WTC11 (cell line): Measurements from ENCODE around the gene TMA16. TPM values are rescaled to one million over a fixed set of nuclear protein-coding genes. Genes with fewer than 3 reads are reported as not detected.

Experiments
- ATAC-seq: fragments of 200-7000 bp; cut with Tn5 transposase; 2 replicates; pipeline ENCODE4 v1.10.0; 2021; ENCODE audit warnings: mild to moderate bottlenecking, moderate library complexity
- CTCF ChIA-PET: fragments of 300-600 bp; sonication (Branson Sonifier 250); formaldehyde crosslinking; loops from one replicate; lab custom pipeline; 2021; ENCODE audit warnings: antibody characterized with exemption; lab: Charles Lee
- POLR2A ChIA-PET: fragments of 350-600 bp; sonication (Branson Sonifier 250); formaldehyde crosslinking; loops from one replicate; lab custom pipeline; 2021; ENCODE audit warnings: antibody characterized with exemption; lab: Charles Lee
- DNase-seq: peaks from one replicate; pipeline ENCODE4 v3.0.0; 2021; ENCODE audit warnings: low spot score
- H3K27ac Mint-ChIP-seq: 2 replicates; pipeline ENCODE4 v1.8.0; 2021; ENCODE audit warnings: mixed read lengths
- H3K27me3 Mint-ChIP-seq: 2 replicates; pipeline ENCODE4 v1.8.0; 2021; ENCODE audit warnings: low read depth, mild to moderate bottlenecking, moderate library complexity, mixed read lengths
- H3K36me3 Mint-ChIP-seq: 2 replicates; pipeline ENCODE4 v1.8.0; 2021; ENCODE audit warnings: mixed read lengths
- H3K4me1 Mint-ChIP-seq: 2 replicates; pipeline ENCODE4 v1.8.0; 2022; ENCODE audit warnings: mixed read lengths
- H3K4me3 Mint-ChIP-seq: 2 replicates; pipeline ENCODE4 v1.8.0; 2021; ENCODE audit warnings: mild to moderate bottlenecking, moderate library complexity, mixed read lengths
- H3K9me3 Mint-ChIP-seq: 2 replicates; pipeline ENCODE4 v1.8.0; 2021; ENCODE audit warnings: mixed read lengths
- CBFB ChIP-seq: sonication (generic); formaldehyde crosslinking; IDR thresholded peaks from 2 replicates; pipeline ENCODE4 v1.8.1; 2022; ENCODE audit warnings: mild to moderate bottlenecking, low read depth, missing genetic modification reagents
- ETV6 ChIP-seq: sonication (generic); formaldehyde crosslinking; IDR thresholded peaks from 2 replicates; pipeline ENCODE4 v1.8.1; 2022; ENCODE audit warnings: mild to moderate bottlenecking, missing genetic modification reagents
- FOXP1 ChIP-seq: sonication (generic); formaldehyde crosslinking; IDR thresholded peaks from 2 replicates; pipeline ENCODE4 v1.8.0; 2022; ENCODE audit warnings: missing genetic modification reagents, mild to moderate bottlenecking, moderate library complexity, borderline replicate concordance
- GRHL2 ChIP-seq: fragments of 250-450 bp; sonication (Bioruptor Pico); IDR thresholded peaks from 2 replicates; pipeline ENCODE4 v1.8.0; 2022; ENCODE audit warnings: mild to moderate bottlenecking, moderate library complexity; ENCODE audit not compliant: insufficient replicate concordance, severe bottlenecking
- HMGXB4 ChIP-seq: sonication (generic); formaldehyde crosslinking; IDR thresholded peaks from 2 replicates; pipeline ENCODE4 v1.8.1; 2023; ENCODE audit warnings: mild to moderate bottlenecking, moderate library complexity, missing genetic modification reagents
- JAZF1 ChIP-seq: fragments of 250-450 bp; sonication (Bioruptor Pico); IDR thresholded peaks from 2 replicates; pipeline ENCODE4 v1.9.0; 2021; ENCODE audit warnings: moderate library complexity, mild to moderate bottlenecking, inconsistent platforms
- JUN ChIP-seq: sonication (generic); formaldehyde crosslinking; IDR thresholded peaks from 2 replicates; pipeline ENCODE4 v1.8.0; 2023; ENCODE audit warnings: mild to moderate bottlenecking, missing genetic modification reagents
- KAT7 ChIP-seq: sonication (generic); formaldehyde crosslinking; IDR thresholded peaks from 2 replicates; pipeline ENCODE4 v1.8.1; 2023; ENCODE audit warnings: missing genetic modification reagents, mild to moderate bottlenecking, borderline replicate concordance
- NFE2L1 ChIP-seq: sonication (generic); formaldehyde crosslinking; IDR thresholded peaks from 2 replicates; pipeline ENCODE4 v1.8.1; 2023; ENCODE audit warnings: missing genetic modification reagents
- TEAD4 ChIP-seq: sonication (generic); formaldehyde crosslinking; IDR thresholded peaks from 2 replicates; pipeline ENCODE4 v1.8.0; 2022; ENCODE audit warnings: mild to moderate bottlenecking, missing genetic modification reagents
- ZNF219 ChIP-seq: sonication (generic); formaldehyde crosslinking; IDR thresholded peaks from 2 replicates; pipeline ENCODE4 v1.8.0; 2023; ENCODE audit warnings: missing genetic modification reagents, mild to moderate bottlenecking, borderline replicate concordance
- ZNF396 ChIP-seq: fragments of 250-450 bp; sonication (Bioruptor Pico); IDR thresholded peaks from 2 replicates; pipeline ENCODE4 v1.8.0; 2021; ENCODE audit warnings: mild to moderate bottlenecking, moderate library complexity, borderline replicate concordance
- ZNF423 ChIP-seq: fragments of 250-450 bp; sonication (Bioruptor Pico); IDR thresholded peaks from 2 replicates; pipeline ENCODE4 v2.1.2; 2022; ENCODE audit warnings: mild to moderate bottlenecking, moderate library complexity
- ZNF425 ChIP-seq: fragments of 250-450 bp; sonication (Bioruptor Pico); conservative IDR thresholded peaks from 2 replicates; pipeline ENCODE4 v1.9.0; 2021; ENCODE audit warnings: mild to moderate bottlenecking
- total RNA-seq: library from RNA; stranded (reverse); gene quantifications from 3 replicates; pipeline ENCODE4 v1.2.3, GENCODE V29; 2021
- TF ChIP-seq, protein P1 (sequence below): fragments of 250-450 bp; sonication (Bioruptor Pico); IDR thresholded peaks from 2 replicates; pipeline ENCODE4 v1.9.0; 2021; ENCODE audit warnings: mild to moderate bottlenecking
- TF ChIP-seq, protein P2 (sequence below): fragments of 250-450 bp; sonication (Bioruptor Pico); IDR thresholded peaks from 2 replicates; pipeline ENCODE4 v1.9.0; 2021; ENCODE audit warnings: mild to moderate bottlenecking
- TF ChIP-seq, protein P3 (sequence below): sonication (generic); formaldehyde crosslinking; IDR thresholded peaks from 2 replicates; pipeline ENCODE4 v1.8.1; 2023; ENCODE audit warnings: mild to moderate bottlenecking, missing genetic modification reagents
- TF ChIP-seq, protein P4 (sequence below): sonication (generic); formaldehyde crosslinking; IDR thresholded peaks from 2 replicates; pipeline ENCODE4 v1.8.1; 2022; ENCODE audit warnings: low read depth, mild to moderate bottlenecking, moderate library complexity, missing genetic modification reagents, borderline replicate concordance
- TF ChIP-seq, protein P5 (sequence below): sonication (generic); formaldehyde crosslinking; IDR thresholded peaks from 2 replicates; pipeline ENCODE4 v1.8.1; 2022; ENCODE audit warnings: low read depth, missing genetic modification reagents, borderline replicate concordance
- TF ChIP-seq, protein P6 (sequence below): fragments of 250-450 bp; sonication (Bioruptor Pico); IDR thresholded peaks from 2 replicates; pipeline ENCODE4 v1.9.0; 2021; ENCODE audit warnings: moderate library complexity, mild to moderate bottlenecking, inconsistent platforms, borderline replicate concordance

The TMA16 gene
- total RNA-seq, 1 experiment from 2014 or later, result 63.7 TPM

GRCh38 chr4:163558539-163559044 is 64.1 kb downstream of the TMA16 start:
- DNase-seq (no peak), ATAC-seq (no peak; the same call in 1 of the 2 replicates)
- TF ChIP-seq NFE2L1 (CRISPR knock-in tag), result no peak
- TF ChIP-seq ETV6 (CRISPR knock-in tag), result no peak
- TF ChIP-seq ZNF219 (CRISPR knock-in tag), result no peak
- TF ChIP-seq GRHL2 (CRISPR knock-in tag), result no peak
- TF ChIP-seq HMGXB4, result no peak
- TF ChIP-seq ZNF396 (CRISPR knock-in tag), result no peak
- no peak for TF ChIP-seq TEAD4
- peaks cover 3% of the 10 kb centered on the region; the same call in 1 of the 2 replicates for H3K36me3 Mint-ChIP-seq
- H3K4me3 Mint-ChIP-seq, result no peak overlapping the region
- no peaks in the 10 kb centered on the region for H3K27me3 Mint-ChIP-seq
- no peak overlapping the region for H3K27ac Mint-ChIP-seq
- ChIA-PET POLR2A (no interaction called here), CTCF (interaction anchor here (0.8 to 1.0 kb wide), 3 partner anchors 9 to 122 kb away, joined by 3 to 8 read pairs (median 4); no protein-coding TSS in a partner anchor)
- peaks cover 8% of the 10 kb centered on the region; the same call in 1 of the 2 replicates for H3K9me3 Mint-ChIP-seq
- H3K4me1 Mint-ChIP-seq, result 0 out of 2 replicates have a peak, but pooled peaks cover 4% of the 10 kb centered on the region

- H3K4me1 Mint-ChIP-seq, result peaks cover 35% of the 10 kb centered on the region
- ChIA-PET POLR2A (no interaction called here), CTCF (no interaction called here)
- TF ChIP-seq KAT7 (CRISPR knock-in tag) (no peak), FOXP1 (CRISPR knock-in tag) (no peak), CBFB (CRISPR knock-in tag) (no peak), ZNF423 (CRISPR knock-in tag) (no peak), JAZF1 (CRISPR knock-in tag) (no peak), JUN (CRISPR knock-in tag) (no peak)
- TF ChIP-seq, protein P1, sequence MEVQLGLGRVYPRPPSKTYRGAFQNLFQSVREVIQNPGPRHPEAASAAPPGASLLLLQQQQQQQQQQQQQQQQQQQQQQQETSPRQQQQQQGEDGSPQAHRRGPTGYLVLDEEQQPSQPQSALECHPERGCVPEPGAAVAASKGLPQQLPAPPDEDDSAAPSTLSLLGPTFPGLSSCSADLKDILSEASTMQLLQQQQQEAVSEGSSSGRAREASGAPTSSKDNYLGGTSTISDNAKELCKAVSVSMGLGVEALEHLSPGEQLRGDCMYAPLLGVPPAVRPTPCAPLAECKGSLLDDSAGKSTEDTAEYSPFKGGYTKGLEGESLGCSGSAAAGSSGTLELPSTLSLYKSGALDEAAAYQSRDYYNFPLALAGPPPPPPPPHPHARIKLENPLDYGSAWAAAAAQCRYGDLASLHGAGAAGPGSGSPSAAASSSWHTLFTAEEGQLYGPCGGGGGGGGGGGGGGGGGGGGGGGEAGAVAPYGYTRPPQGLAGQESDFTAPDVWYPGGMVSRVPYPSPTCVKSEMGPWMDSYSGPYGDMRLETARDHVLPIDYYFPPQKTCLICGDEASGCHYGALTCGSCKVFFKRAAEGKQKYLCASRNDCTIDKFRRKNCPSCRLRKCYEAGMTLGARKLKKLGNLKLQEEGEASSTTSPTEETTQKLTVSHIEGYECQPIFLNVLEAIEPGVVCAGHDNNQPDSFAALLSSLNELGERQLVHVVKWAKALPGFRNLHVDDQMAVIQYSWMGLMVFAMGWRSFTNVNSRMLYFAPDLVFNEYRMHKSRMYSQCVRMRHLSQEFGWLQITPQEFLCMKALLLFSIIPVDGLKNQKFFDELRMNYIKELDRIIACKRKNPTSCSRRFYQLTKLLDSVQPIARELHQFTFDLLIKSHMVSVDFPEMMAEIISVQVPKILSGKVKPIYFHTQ (CRISPR knock-in tag), result no peak
- TF ChIP-seq, protein P2, sequence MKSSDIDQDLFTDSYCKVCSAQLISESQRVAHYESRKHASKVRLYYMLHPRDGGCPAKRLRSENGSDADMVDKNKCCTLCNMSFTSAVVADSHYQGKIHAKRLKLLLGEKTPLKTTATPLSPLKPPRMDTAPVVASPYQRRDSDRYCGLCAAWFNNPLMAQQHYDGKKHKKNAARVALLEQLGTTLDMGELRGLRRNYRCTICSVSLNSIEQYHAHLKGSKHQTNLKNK (CRISPR knock-in tag), result no peak
- TF ChIP-seq, protein P3, sequence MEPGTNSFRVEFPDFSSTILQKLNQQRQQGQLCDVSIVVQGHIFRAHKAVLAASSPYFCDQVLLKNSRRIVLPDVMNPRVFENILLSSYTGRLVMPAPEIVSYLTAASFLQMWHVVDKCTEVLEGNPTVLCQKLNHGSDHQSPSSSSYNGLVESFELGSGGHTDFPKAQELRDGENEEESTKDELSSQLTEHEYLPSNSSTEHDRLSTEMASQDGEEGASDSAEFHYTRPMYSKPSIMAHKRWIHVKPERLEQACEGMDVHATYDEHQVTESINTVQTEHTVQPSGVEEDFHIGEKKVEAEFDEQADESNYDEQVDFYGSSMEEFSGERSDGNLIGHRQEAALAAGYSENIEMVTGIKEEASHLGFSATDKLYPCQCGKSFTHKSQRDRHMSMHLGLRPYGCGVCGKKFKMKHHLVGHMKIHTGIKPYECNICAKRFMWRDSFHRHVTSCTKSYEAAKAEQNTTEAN, result no peak
- H3K27me3 Mint-ChIP-seq, result no peaks in the 10 kb centered on the region
- no peak overlapping the region for H3K4me3 Mint-ChIP-seq
- ATAC-seq (no peak), DNase-seq (no peak)
- H3K36me3 Mint-ChIP-seq, result peaks cover 3% of the 10 kb centered on the region; the same call in 1 of the 2 replicates
- H3K9me3 Mint-ChIP-seq, result peaks cover 11% of the 10 kb centered on the region
- no peak overlapping the region for H3K27ac Mint-ChIP-seq
Observed at GRCh38 chr4:163562496-163562895, 68.0 kb downstream of the TMA16 start.

DNA sequence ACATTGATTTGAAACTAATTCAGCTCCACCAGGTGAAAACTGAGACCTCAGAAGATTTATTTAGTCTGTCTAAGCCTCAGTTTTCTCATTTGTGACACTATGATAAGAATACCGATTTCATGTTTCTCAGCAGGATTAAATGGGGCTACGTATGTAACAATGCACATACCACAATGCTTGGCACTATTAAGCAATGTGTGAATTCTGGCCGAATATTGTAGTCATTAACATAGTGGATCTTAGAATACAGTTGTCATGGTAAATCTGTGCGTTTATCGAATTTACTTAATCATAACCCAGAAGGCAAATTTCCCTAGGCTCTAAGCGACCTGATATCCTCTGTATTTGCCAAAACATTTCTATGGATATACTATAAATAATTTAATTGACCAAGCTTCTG is 69.1 kb downstream of the TMA16 start:
- no peak overlapping the region for H3K27ac Mint-ChIP-seq
- POLR2A ChIA-PET, result no interaction called here
- peaks cover 3% of the 10 kb centered on the region; the same call in 1 of the 2 replicates for H3K36me3 Mint-ChIP-seq
- ATAC-seq (no peak), DNase-seq (no peak)
- no peak overlapping the region for H3K4me3 Mint-ChIP-seq
- TF ChIP-seq, protein P4, sequence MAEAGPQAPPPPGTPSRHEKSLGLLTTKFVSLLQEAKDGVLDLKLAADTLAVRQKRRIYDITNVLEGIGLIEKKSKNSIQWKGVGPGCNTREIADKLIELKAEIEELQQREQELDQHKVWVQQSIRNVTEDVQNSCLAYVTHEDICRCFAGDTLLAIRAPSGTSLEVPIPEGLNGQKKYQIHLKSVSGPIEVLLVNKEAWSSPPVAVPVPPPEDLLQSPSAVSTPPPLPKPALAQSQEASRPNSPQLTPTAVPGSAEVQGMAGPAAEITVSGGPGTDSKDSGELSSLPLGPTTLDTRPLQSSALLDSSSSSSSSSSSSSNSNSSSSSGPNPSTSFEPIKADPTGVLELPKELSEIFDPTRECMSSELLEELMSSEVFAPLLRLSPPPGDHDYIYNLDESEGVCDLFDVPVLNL (CRISPR knock-in tag), result no peak
- TF ChIP-seq ZNF425 (CRISPR knock-in tag), result no peak
- TF ChIP-seq, protein P5, sequence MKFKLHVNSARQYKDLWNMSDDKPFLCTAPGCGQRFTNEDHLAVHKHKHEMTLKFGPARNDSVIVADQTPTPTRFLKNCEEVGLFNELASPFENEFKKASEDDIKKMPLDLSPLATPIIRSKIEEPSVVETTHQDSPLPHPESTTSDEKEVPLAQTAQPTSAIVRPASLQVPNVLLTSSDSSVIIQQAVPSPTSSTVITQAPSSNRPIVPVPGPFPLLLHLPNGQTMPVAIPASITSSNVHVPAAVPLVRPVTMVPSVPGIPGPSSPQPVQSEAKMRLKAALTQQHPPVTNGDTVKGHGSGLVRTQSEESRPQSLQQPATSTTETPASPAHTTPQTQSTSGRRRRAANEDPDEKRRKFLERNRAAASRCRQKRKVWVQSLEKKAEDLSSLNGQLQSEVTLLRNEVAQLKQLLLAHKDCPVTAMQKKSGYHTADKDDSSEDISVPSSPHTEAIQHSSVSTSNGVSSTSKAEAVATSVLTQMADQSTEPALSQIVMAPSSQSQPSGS (CRISPR knock-in tag), result no peak
- TF ChIP-seq, protein P6, sequence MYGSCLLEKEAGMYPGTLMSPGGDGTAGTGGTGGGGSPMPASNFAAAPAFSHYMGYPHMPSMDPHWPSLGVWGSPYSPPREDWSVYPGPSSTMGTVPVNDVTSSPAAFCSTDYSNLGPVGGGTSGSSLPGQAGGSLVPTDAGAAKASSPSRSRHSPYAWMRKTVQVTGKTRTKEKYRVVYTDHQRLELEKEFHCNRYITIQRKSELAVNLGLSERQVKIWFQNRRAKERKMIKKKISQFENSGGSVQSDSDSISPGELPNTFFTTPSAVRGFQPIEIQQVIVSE (CRISPR knock-in tag), result no peak
- TF ChIP-seq, all 79 proteins: peak for 0
- CTCF ChIA-PET, result no interaction called here
- H3K27me3 Mint-ChIP-seq, result no peaks in the 10 kb centered on the region
- H3K9me3 Mint-ChIP-seq, result peaks cover 16% of the 10 kb centered on the region
- peaks cover 39% of the 10 kb centered on the region for H3K4me1 Mint-ChIP-seq
